NCI-H1417 treated with DMSO at 0.1 percent for 48 hours (cell line): Measurements from ENCODE around the gene CTXND2.
"Not testable (repeated sequence)": the region's sequence is repeated elsewhere in the genome, so short reads cannot be mapped to it uniquely, and the experiment has no call there.

ENCODE experiments used
- DNase-seq: peaks from one replicate; lab custom pipeline; 2025; lab: John Stamatoyannopoulos, UW

The CTXND2 gene

DNA sequence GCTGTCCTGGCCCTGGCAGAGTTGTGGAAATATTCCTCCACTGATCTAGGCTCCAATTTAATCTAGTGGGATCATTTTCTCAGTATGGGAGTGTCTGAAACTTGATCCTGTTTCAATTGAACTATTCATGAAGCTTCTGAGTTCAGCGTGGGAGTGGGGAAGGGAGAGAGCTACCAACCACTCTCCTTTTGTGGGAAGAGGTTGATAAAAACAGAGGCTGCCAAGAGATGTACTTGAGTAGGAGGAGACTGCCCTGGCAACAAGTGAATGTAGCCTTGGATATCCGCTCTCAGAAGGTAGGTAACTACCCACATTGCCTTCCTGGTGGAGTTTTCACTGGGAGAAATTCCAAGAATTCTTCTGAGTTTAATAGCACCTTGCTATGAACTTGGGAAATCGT is at the start of gene CTXND2:
Gene CTXND2 (plus strand): TSS at position 119 of the 400 bp plus-strand sequence. CDS start 25,179 bp downstream, outside the sequence.
- no peak for DNase-seq

DNA sequence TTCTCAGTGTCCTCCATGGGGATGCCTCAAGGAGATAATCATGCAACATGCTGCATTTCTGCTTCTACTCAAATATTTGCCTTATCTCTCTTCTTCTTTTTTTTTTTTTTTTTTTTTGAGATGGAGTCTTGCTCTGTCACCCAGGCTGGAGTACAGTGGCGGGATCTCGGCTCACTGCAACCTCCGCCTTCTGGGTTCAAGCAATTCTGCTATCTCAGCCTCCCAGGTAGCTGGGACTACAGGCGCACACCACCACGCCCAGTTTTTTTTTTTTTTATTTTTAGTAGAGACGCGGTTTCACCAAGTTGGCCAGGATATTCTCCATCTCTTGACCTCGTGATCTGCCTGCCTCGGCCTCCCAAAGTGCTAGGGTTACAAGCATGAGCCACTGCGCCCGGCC is 46.1 kb upstream of the CTXND2 start:
- DNase-seq, result not testable (repeated sequence)

DNA sequence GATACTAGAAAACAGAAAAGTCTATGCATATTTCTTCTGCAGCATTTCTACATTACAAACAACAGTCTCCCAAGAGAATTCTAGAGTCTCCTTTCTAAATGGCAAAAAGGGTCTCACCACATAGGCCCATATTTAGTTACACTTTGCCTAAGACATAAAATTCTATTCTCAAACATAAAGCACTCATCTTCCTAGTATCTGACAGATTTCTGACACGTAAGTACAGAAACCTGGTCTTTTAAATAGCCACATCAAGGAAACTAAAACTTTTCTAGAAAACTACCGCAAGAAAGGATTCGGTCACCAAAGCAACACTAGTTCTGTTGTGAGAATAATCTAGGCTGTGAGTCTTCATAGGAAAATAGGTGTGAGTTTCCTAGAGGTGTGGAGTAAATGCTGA is 45.3 kb upstream of the CTXND2 start:
- DNase-seq, result no peak

DNA sequence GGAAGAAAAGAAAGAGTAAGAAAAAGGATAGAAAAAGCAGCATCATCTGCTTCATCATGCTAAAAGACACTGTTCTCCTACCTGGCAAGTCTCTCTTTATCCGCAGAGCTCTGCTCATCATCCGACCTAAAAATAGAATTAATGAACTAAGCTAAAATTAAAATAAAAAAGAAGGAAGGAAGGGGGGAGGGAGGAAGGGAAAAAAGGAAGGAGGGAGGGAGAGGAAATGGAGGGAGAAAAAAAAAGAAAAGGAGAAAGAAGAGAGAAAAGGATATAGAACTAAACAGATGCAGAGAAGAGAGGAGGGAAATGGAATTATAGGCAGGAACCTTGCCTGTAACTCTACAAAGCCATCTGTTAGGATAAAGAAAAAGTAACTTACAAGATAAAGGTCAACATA is 44.6 kb upstream of the CTXND2 start:
- no peak for DNase-seq

DNA sequence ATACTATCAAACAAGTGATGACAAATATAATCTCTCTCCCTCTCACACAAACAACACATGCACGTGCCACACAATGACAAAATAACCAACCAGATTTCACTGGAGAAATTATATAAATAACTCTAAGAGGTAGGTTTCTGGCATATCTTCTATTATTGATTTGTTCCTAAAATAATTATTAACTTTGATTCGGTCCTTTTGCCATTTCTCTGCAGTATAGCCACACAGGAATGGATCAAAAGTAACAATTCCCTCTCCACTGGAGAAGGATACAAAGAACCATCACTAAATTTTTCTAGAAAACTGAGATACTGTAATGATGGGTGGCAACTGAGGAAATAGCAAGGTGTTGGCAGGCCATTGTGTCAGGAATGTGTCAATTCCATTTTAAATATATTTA is 44.0 kb upstream of the CTXND2 start:
- DNase-seq, result no peak

DNA sequence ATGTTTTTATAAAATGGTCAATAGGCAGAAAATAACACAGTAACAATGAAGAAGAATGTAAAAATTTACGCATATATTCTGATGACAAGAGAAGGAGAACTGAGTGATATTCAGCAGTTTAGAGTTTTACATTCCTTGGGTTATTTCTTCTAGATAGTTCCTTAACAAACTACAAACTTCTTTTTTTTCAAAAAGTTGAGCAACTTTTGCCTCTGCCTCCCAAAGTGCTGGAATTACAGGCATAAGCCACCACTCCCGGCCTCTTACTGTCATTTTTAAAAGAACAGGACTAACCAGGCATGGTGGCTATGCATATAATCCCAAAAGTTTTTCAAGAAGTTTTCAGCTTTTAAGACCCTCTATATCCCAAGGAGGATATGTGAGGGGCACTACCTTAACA is 43.5 kb upstream of the CTXND2 start:
- no peak for DNase-seq

DNA sequence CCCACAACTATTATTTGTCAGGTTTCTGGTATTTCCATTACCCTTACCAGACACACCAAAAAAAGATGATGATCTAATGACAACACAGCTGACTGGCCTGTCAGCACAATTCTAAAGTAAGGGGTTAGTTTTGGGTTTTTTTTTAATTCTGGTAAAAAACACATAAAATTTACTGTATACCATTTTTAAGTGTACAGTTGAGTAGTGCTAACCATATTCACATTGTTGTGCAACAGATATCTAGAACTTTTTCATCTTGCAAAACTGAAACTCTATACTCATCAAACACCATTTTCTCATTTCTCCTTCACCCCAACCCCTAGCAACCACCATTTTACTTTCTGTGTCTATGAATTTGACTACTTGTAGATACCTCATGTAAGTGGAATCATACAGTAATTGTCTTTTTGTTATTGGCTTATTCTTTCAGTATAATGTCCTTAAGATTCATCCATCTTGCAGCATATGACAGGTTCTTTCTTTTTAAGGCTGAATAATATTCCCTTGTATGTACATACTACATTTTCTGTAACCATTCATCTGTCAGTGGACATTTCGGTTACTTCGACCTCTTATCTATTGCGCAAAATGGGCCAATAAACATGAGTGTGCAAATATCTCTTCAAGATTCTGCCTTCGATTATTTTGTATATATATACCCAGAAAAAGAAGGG is 40.3 kb upstream of the CTXND2 start:
- no peak for DNase-seq

DNA sequence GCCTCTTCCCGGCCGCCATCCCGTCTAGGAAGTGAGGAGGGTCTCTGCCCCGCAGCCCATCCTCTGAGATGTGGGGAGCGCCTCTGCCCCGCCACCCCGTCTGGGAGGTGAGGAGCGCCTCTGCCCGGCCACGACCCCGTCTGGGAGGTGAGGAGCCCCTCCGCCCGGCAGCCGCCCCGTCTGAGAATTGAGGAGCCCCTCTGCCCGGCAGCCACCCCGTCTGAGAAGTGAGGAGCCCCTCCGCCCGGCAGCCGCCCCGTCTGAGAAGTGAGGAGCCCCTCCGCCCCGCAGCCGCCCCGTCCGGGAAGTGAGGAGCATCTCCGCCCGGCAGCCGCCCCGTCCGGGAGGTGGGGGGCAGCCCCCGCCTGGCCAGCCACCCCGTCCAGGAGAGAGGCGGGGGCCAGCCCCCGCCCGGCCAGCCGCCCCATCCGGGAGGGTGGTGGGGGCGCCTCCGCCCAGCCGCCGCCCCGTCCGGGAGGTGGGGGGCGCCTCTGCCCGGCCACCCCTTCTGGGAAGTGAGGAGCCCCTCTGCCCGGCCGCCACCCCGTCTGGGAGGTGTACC is 36.1 kb upstream of the CTXND2 start:
- not testable (repeated sequence) for DNase-seq

DNA sequence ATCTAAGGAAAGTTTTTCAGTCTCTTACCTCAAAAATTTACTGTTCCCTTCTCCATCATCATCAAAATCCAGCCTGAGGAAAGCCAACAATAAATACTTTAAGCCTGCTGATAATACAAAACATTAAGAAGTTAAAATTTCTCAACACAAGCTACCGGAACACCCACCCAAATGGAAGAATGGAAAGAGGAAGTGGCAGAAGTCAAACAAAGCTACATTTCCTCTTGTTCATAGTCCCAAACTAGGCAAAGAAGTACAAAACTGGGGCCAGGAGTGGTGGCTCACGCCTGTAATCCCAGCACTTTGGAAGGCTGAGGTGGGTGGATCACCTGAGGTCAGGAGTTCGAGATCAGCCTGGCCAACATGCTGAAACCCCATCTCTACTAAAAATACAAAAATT is 34.2 kb upstream of the CTXND2 start:
- DNase-seq, result not testable (repeated sequence)

DNA sequence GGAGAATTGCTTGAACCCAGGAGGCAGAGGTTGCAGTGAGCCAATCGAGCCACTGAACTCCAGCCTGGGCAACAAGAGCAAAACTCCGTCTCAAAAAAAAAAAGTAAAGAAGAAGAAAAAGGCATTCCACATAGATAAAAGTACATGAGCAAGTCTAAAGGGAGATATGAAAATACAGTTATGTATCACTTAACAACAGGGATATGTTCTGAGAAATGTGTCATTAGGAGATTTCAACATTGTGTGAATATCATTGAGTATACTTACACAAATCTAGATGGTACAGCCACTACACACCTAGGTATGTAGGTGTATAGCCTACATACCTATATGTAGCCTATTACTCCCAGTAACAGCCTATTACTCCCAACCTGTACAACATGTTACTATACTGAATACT is 23.2 kb upstream of the CTXND2 start:
- no peak for DNase-seq

DNA sequence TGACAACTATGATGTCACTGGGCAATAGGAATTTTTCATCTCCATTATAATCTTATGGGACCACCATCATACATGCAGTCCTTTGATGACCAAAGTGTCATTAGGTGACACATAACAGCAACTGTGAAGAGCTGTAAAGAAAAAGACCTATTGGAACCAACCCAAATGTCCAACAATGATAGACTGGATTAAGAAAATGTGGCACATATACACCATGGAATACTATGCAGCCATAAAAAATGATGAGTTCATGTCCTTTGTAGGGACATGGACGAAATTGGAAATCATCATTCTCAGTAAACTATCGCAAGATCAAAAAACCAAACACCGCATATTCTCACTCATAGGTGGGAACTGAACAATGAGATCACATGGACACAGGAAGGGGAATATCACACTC is 22.7 kb upstream of the CTXND2 start:
- not testable (repeated sequence) for DNase-seq

DNA sequence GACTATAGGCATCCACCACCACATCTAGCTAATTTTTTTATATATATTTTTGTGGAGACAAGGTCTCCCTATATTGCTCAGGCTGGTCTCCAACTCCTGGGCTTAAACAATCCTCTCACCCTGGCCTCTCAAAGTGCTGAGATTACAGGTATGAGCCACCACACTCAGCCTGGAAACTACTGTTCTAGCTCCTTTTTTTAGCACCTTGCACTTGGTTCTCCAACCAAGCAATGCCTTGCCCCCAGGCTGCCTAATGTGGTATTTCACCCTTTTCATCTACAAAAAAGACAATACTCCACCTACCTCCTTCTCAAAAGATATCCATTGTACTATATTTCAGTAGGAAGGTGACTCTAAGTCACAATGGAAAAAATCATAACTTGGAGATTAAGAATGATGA is 17.3 kb upstream of the CTXND2 start:
- no peak for DNase-seq

DNA sequence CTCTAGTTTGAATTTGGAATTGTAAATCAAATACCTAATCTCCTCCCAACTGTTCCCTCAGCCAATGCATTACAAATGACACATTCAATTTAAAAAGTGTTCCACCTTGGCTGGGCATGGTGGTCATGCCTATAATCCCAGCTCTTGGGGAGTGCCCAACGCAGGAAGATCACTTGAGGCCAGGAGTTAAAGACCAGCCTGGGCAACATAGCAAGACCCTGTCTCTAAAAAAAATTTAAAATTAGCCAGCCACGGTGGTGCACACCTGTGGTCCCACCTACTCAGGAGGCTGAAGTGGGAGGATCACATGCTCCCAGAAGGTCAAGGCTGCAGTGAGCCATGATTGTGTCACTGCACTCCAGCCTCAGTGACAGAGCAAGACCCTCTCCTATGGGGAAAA is 14.4 kb upstream of the CTXND2 start:
- DNase-seq, result no peak

DNA sequence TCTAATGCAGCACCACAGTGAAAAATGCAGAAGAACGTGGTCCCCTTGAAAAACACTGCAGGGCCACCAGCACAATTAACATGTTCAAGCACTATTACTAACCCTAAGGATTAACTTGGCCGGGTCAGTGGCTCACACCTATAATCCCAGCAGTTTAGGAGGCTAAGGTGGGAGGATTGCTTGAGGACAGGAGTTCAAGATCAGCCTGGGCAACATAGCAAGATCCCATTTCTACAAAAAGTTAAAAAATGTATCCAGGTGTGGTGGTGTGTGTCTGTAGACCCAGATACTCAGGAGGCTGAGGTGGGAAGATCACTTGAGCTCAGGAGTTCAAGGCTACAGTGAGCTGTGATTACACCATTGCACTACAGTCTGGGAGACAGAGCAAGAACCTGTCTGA is 13.4 kb upstream of the CTXND2 start:
- DNase-seq, result no peak

DNA sequence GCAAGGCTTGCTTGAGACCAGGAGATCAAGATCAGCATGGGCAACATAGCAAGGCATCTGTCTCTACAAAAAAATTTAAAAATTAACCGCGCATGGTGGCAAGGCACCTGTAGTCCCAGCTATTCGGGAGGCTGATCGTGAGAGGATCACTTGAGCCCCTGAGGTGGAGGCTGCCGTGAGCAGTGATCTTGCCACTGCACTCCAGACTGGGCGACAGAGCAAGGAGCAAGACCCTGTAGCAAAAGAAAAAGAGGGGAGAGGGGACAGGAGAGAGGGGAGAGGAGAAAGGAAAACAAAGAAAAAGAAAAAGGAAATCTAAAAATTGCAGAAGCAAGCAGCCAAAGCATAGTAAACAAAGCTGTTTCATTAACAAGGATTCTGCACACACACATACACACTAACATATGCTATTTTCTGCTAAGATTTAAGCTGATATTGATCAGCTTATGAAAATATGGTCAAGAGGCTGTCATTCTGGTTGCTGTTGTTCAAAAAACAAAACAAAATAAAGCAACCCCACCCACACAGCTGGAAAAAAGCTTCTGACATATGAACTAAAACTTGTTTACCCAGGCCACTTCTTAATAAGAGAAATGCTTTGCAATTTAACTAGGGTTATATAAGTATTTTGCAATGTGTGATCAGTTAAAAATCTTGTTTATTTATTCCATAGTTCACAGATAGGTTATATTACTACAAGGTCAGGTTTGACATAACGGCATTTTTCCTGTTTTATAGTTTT is 12.3 kb upstream of the CTXND2 start:
- DNase-seq, result no peak

DNA sequence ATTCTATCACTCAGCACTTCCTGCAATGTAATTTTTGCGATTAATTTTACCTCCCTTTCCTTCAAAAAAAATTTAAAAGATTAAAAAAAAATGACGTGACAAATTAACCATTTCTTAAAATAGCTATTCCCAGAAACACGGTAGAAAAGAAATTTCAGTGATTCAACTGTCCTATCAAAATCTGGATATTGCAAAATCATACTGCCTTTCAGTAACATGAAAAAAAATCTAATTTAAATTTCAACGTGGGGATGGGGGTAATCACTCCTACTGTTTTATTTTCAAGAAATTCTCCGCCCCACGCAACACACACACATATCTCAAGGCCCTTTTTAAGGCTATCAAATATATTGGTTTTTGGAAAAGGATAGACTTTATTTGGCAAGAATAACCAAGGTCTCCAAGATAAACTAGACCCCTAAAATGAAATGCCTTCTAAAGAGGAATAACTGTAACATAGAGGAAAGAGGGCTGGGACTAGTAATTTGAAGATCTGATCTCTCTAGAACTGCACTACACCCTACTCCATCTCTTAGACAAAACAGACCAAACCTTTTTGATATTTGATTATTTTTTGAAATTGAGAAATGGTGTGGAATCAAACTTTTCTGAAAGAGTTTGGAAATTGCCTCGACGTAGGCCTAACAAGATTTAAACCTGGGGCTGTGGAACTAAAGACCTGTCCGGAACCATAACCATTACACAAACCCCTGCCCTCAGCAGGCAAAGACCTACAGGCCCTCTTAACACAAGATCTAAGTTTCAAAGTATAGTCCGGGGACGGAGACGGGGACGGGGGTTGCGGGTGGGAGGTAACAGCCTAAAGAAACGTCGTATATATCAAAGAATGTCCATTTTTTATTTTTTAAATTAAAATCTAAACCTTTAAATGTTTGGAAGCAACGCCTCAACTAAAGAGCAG is 11.5 kb upstream of the CTXND2 start:
- DNase-seq, result no peak

DNA sequence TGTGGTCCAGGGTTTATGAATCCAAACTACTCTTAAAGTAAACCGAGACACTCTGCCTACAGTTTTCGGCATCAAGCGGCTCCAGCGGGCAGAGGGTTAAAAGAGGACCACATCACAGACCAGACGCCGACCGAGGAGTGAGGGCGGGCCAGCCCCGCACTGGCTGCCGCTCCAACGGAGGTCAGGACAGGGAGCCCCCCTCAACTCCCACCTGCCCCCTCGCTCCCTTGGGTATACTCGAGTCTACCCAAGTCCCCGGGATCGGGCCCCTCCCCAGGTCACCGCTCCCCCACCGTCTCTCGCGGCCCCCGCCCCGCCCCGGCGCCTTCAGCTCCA is 10.8 kb upstream of the CTXND2 start:
- no peak for DNase-seq

DNA sequence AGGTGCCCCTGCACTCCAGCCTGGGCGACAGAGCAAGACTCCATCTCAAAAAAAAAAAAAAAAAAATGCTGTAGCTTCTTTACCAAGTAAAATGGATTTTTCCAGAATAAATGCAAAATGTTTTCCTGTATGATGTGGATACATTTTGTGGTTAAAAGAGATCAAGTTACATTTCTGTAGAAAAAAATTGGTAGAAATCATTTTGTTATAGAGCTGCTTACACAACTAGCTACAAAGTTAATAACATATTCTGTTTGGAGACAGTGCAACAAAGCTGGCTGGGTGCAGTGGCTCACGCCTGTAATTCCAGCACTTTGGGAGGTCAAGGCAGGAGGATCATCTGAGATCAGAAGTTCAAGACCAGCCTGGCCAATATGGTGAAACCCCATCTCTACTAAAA is 8.0 kb upstream of the CTXND2 start:
- not testable (repeated sequence) for DNase-seq

DNA sequence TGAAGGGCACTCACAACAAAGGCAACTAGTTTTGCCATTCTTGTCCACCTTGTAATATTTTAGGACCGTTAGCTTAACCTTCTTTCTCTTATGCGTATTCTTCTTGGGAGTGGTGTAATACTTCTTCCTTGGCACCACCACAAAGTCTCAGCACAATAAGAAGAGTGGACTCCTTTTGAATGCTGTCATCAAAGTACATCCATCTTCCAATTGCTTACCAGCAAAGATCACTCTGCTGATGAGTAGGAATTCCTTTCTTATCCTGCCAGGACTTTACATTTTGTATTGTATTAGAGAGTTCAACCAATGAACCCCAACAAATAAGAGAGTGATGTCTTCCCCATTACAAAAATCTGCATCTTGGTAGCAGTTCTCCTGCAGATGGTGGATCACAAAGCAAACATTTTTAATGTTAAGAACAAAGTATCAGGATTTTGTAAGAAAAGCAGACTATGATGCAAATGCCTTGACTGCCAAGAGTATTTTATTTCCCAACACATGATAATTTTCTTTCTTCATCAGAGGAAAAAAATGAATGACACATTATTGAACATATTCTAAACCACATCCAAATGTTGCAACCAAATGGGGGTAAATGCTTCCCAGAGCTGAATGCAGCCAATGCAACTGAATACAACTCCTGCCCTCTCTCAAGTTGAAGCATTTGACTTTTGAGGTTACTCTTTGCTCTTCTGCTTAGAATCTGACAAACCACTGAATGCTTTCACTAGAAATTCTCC is 5.4 kb upstream of the CTXND2 start:
- no peak for DNase-seq

DNA sequence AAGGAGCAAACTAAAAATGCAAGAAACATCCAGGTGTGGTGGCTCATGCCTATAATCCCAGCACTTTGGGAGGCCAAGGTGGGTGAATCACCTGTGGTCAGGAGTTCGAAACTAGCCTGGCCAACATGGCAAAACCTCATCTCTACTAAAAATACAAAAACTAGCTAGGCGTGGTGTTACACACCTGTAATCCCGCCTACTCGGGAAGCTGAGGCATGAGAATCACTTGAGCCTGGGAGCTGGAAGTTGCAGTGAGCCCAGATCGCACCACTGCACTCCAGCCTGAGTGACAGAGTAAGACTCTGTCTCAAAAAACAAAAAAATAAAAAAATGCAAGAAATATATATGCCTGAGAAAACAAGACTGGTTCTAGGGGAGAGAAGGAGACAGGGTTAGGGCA is 3.8 kb upstream of the CTXND2 start:
- not testable (repeated sequence) for DNase-seq

DNA sequence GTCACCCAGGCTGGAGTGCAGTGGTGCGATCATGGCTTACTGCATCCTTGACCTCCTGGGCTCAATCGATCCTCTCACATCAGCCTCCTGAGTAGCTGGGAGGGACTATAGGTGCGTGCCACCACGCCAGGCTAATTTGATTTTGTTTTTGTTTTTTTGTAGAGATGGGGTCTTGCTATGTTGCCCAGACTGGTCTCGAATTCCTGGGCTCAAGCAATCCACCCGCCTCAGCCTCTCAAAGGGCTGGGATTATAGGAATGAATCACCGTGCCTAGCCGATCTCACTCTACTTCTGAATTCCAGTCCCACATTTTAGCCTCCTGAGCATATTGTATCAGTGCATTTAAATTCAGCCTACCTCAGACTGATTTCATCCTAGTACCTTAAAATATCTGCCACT is 1.8 kb downstream of the CTXND2 start:
- DNase-seq, result no peak

DNA sequence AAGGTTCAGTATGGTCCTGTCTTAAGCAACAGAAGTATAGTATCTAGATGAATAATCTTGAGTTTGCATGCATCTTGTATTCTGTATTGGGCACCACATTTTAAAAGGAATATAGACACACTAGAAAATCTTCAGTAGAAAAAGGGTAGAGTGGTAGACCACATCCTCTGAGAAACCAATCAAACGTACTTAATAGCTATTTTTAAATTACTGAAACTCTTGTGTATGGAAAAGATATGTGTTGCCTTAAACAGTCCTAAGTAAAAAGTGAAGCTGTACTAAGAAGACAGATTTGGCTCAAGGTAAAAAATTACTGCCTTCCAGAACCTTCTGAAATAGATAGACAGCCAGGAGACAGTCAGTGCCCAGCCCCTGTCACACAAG is 3.1 kb downstream of the CTXND2 start:
- no peak for DNase-seq
